GM23338 (cell line): ENCODE results near the gene ZNF648. TPM values are rescaled to one million over a fixed set of nuclear protein-coding genes. Genes with fewer than 3 reads are reported as not detected.

Experiments
- ATAC-seq: fragments of 200-7000 bp; cut with Tn5 transposase; 3 replicates; pipeline ENCODE4 v1.9.1; 2020
- DNase-seq: peaks from one replicate; pipeline ENCODE4 v3.0.0-alpha.2; 2015; ENCODE audit warnings: low spot score
- H2AFZ ChIP-seq: fragments of 200-600 bp; sonication (generic); 2 replicates; pipeline ENCODE4 v1.8.0; 2016; ENCODE audit warnings: antibody characterized with exemption, mild to moderate bottlenecking, moderate library complexity
- H3F3A ChIP-seq: fragments of 200-600 bp; sonication (generic); replicated peaks from 2 replicates; pipeline ENCODE4 v1.8.0; 2017; ENCODE audit warnings: antibody characterized with exemption, mixed run types, low read depth
- H3K27ac ChIP-seq: fragments of 200-600 bp; sonication (generic); 2 replicates; pipeline ENCODE4 v1.6.1; 2016; ENCODE audit warnings: low read depth
- H3K27me3 ChIP-seq: fragments of 200-600 bp; sonication (generic); 2 replicates; pipeline ENCODE4 v1.8.0; 2016; ENCODE audit warnings: mild to moderate bottlenecking, mixed run types, moderate library complexity; ENCODE audit not compliant: insufficient read depth
- H3K36me3 ChIP-seq: fragments of 200-600 bp; sonication (generic); 2 replicates; pipeline ENCODE4 v1.8.0; 2016; ENCODE audit warnings: mild to moderate bottlenecking; ENCODE audit not compliant: insufficient read depth
- H3K4me1 ChIP-seq: fragments of 200-600 bp; sonication (generic); 2 replicates; pipeline ENCODE4 v1.8.0; 2016; ENCODE audit warnings: mild to moderate bottlenecking, moderate library complexity; ENCODE audit not compliant: insufficient read depth
- H3K4me2 ChIP-seq: fragments of 200-600 bp; sonication (generic); 2 replicates; pipeline ENCODE4 v1.7.1; 2017; ENCODE audit warnings: mixed run types
- H3K4me3 ChIP-seq: fragments of 200-600 bp; sonication (generic); 2 replicates; pipeline ENCODE4 v1.6.1; 2016; ENCODE audit warnings: mixed run types
- H3K79me2 ChIP-seq: fragments of 200-600 bp; sonication (generic); replicated peaks from 2 replicates; pipeline ENCODE4 v1.8.0; 2017; ENCODE audit warnings: mild to moderate bottlenecking; ENCODE audit not compliant: insufficient read depth
- H3K9me2 ChIP-seq: fragments of 200-600 bp; sonication (generic); 2 replicates; pipeline ENCODE4 v1.8.0; 2017; ENCODE audit not compliant: insufficient read depth
- H4K20me1 ChIP-seq: fragments of 200-600 bp; sonication (generic); replicated peaks from 2 replicates; pipeline ENCODE4 v1.8.0; 2017; ENCODE audit warnings: mild to moderate bottlenecking; ENCODE audit not compliant: insufficient read depth
- H3K27ac Mint-ChIP-seq: 2 replicates; pipeline ENCODE4 v1.8.0; 2020; ENCODE audit warnings: inconsistent platforms, mild to moderate bottlenecking, moderate library complexity, mixed read lengths
- H3K27me3 Mint-ChIP-seq: 3 replicates; pipeline ENCODE4 v1.8.0; 2022; ENCODE audit warnings: low read depth, mild to moderate bottlenecking, moderate library complexity, mixed read lengths, inconsistent platforms; ENCODE audit not compliant: insufficient read depth, poor library complexity
- H3K36me3 Mint-ChIP-seq: 3 replicates; pipeline ENCODE4 v1.8.0; 2021; ENCODE audit warnings: low read depth, mild to moderate bottlenecking, inconsistent platforms, moderate library complexity, mixed read lengths
- H3K4me1 Mint-ChIP-seq: 3 replicates; pipeline ENCODE4 v1.8.0; 2020; ENCODE audit warnings: mild to moderate bottlenecking, inconsistent platforms, mixed read lengths
- H3K4me3 Mint-ChIP-seq: 3 replicates; pipeline ENCODE4 v1.8.0; 2021; ENCODE audit warnings: moderate library complexity, mild to moderate bottlenecking, inconsistent platforms, mixed read lengths
- H3K9me3 Mint-ChIP-seq: 3 replicates; pipeline ENCODE4 v1.8.0; 2020; ENCODE audit warnings: moderate library complexity, mild to moderate bottlenecking, inconsistent platforms, mixed read lengths
- CREB1 ChIP-seq: fragments of 250-450 bp; sonication (Bioruptor Pico); IDR thresholded peaks from 2 replicates; pipeline ENCODE4 v1.5.0; 2020; ENCODE audit warnings: low read depth, mild to moderate bottlenecking, moderate library complexity
- STAT1 ChIP-seq: IDR thresholded peaks from one replicate; pipeline ENCODE4 v1.6.1; 2016; ENCODE audit warnings: antibody characterized with exemption; ENCODE audit not compliant: unreplicated experiment
- ZNF114 ChIP-seq: fragments of 250-450 bp; sonication (Bioruptor Pico); IDR thresholded peaks from 2 replicates; pipeline ENCODE4 v1.5.0; 2020; ENCODE audit warnings: mild to moderate bottlenecking, moderate library complexity
- long read RNA-seq: library from polyadenylated mRNA; unstranded; transcript quantifications from one replicate; pipeline ENCODE4 v2.0.0, GENCODE V29; 2020; ENCODE audit not compliant: unreplicated experiment
- polyA plus RNA-seq: library from polyadenylated mRNA; unstranded; fragments of >200 nt; fragmentation: Nextera tagmentation; extraction: Ambion mirVana; gene quantifications from 2 replicates; pipeline ENCODE4 v1.2.1, GENCODE V29; 2016
- total RNA-seq: library from RNA; depleted of rRNA; stranded (reverse); fragments of >200 nt; shearing (Covaris generic); gene quantifications from 2 replicates; pipeline ENCODE4 v1.2.3, GENCODE V29; 2014; rRNA removed
- TF ChIP-seq, protein P1 (sequence below), 2 experiments: fragments of 200-600 bp in 1 of 2; sonication (generic) in 1 of 2; conservative IDR thresholded peaks; 2 replicates each; pipeline versions ENCODE4 v1.5.1 to v1.6.1; 2016 to 2017; ENCODE audit warnings: antibody characterized with exemption in 2 of 2, low read depth in 2 of 2, mild to moderate bottlenecking in 2 of 2, moderate library complexity in 1 of 2
- TF ChIP-seq, protein P2 (sequence below): IDR thresholded peaks from one replicate; pipeline ENCODE4 v1.6.1; 2018; ENCODE audit warnings: antibody characterized with exemption; ENCODE audit not compliant: unreplicated experiment

ZNF648 gene, protein sequence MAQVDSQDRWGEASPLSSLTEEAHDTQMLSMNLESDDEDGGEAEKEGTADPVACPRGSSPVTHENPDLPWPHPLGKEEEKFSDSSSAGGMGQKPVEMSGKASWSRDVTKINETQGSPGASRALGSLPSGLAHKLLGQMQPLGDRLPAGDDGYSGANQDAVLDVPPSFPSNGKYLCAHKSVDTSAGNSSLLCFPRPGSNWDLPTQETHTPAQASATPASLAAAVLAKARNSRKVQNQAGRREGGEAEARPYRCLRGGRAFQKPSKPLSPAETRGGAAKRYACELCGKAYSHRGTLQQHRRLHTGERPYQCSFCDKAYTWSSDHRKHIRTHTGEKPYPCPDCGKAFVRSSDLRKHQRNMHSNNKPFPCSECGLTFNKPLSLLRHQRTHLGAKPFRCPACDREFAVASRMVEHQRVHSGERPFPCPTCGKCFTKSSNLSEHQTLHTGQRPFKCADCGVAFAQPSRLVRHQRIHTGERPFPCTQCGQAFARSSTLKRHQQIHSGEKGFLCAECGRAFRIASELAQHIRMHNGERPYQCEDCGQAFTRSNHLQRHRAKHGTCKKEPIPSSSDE
- total RNA-seq (0.58 and 1.2 TPM in 2 replicates), polyA plus RNA-seq (0.23 and 0.24 TPM in 2 replicates)
- long read RNA-seq = 0 reads

DNA sequence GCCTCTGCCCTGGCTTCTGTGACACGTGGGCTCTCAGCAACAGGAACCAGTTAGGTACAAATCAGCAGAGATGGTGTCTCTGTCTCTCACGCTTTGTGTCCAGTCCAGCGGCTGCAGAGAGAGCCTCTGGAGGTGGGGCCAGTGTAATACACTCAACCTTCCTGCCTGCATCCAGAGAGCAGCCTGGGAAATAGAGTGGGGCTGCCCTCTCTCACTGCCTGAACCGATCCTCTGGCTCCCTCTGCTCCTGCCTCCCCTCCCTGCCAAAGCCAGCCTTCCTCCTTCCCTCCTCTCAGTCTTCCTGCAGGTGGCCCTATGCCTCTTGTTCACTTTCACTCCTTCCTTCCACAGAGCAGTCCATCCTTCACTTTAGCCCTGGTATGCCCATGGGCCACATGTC, at the start of gene ZNF648:
Gene ZNF648 (minus strand): TSS at position 119 of the 400 bp plus-strand sequence. CDS start 3,702 bp downstream, outside the sequence.
- no peaks in the 10 kb centered on the region for H3K9me2 ChIP-seq
- peak within 1 kb of the TSS; percentile 83 for H2AFZ ChIP-seq
- H3K27ac Mint-ChIP-seq = peak within 1 kb of the TSS; percentile 31; the same call in 1 of the 2 replicates
- 0 out of 3 replicates have a peak, but pooled peaks cover 2% of the 10 kb centered on the region for H3K4me1 Mint-ChIP-seq
- H3F3A ChIP-seq = no peaks in the 10 kb centered on the region
- H3K4me2 ChIP-seq = no peak within 1 kb of the TSS
- no peaks in the 10 kb centered on the region for H3K36me3 Mint-ChIP-seq
- peaks cover 3% of the 10 kb centered on the region; the same call in 1 of the 2 replicates for H3K4me1 ChIP-seq
- no peaks in the 10 kb centered on the region for H4K20me1 ChIP-seq
- peaks cover 6% of the 10 kb centered on the region for H3K27me3 Mint-ChIP-seq
- H3K27ac ChIP-seq = no peak within 1 kb of the TSS
- H3K4me3 ChIP-seq = no peak within 1 kb of the TSS
- no peaks in the 10 kb centered on the region for H3K79me2 ChIP-seq
- H3K27me3 ChIP-seq = peaks cover 14% of the 10 kb centered on the region
- no peaks in the 10 kb centered on the region; the same call in 1 of the 2 replicates for H3K36me3 ChIP-seq
- H3K9me3 Mint-ChIP-seq = peaks cover 4% of the 10 kb centered on the region; the same call in 1 of the 3 replicates
- H3K4me3 Mint-ChIP-seq = peak within 1 kb of the TSS; percentile 61
- TF ChIP-seq, protein P1, sequence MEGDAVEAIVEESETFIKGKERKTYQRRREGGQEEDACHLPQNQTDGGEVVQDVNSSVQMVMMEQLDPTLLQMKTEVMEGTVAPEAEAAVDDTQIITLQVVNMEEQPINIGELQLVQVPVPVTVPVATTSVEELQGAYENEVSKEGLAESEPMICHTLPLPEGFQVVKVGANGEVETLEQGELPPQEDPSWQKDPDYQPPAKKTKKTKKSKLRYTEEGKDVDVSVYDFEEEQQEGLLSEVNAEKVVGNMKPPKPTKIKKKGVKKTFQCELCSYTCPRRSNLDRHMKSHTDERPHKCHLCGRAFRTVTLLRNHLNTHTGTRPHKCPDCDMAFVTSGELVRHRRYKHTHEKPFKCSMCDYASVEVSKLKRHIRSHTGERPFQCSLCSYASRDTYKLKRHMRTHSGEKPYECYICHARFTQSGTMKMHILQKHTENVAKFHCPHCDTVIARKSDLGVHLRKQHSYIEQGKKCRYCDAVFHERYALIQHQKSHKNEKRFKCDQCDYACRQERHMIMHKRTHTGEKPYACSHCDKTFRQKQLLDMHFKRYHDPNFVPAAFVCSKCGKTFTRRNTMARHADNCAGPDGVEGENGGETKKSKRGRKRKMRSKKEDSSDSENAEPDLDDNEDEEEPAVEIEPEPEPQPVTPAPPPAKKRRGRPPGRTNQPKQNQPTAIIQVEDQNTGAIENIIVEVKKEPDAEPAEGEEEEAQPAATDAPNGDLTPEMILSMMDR (conservative IDR thresholded peaks at IDR 0.05; ENCODE audit: low read depth in 2 of 2) = peak in 1 of 2 experiments; percentile 32; a peak in 1 of 4 replicates
- no peak for TF ChIP-seq CREB1 (CRISPR knock-in tag)
- peak; percentile 23 for DNase-seq
- ATAC-seq = peak; percentile 44

DNA sequence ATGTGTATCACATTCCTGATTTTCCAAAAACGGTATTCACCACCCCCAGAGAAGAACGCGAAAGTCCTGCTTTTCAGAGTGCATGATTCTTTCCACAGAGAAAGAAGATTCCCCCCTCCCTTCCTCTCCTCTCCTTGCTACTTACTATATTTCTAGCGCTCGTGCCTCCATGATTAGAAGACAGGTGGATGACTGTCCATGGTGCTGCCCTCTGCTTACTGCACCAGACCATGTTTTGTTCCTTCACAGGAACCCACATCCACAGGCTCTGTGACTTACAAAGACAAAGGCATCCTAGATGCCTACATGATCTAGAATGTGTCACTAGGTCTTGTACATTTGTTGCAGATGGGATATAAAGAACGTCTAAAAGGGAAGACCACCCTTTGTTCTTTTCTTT, 49.1 kb upstream of the ZNF648 start:
- Mint-ChIP-seq H3K27ac (no peak overlapping the region), H3K4me1 (peaks cover 12% of the 10 kb centered on the region), H3K4me3 (no peak overlapping the region), H3K36me3 (peaks cover 6% of the 10 kb centered on the region; the same call in 1 of the 3 replicates), H3K9me3 (no peaks in the 10 kb centered on the region; the same call in 1 of the 3 replicates), H3K27me3 (peaks cover 4% of the 10 kb centered on the region)
- Histone ChIP-seq H3K4me1 (peaks cover 3% of the 10 kb centered on the region; the same call in 1 of the 2 replicates), H3K4me3 (no peak overlapping the region), H3K27me3 (no peaks in the 10 kb centered on the region), H4K20me1 (no peaks in the 10 kb centered on the region), H3K27ac (no peak overlapping the region), H3K9me2 (peaks cover 9% of the 10 kb centered on the region), H3K4me2 (no peak overlapping the region), H3K79me2 (no peaks in the 10 kb centered on the region), H2AFZ (no peak overlapping the region), H3F3A (no peaks in the 10 kb centered on the region), H3K36me3 (no peaks in the 10 kb centered on the region)
- no peak for ATAC-seq
- no peak for DNase-seq
- TF ChIP-seq ZNF114 (no peak), CREB1 (CRISPR knock-in tag) (no peak), STAT1 (no peak)
- TF ChIP-seq, protein P2, sequence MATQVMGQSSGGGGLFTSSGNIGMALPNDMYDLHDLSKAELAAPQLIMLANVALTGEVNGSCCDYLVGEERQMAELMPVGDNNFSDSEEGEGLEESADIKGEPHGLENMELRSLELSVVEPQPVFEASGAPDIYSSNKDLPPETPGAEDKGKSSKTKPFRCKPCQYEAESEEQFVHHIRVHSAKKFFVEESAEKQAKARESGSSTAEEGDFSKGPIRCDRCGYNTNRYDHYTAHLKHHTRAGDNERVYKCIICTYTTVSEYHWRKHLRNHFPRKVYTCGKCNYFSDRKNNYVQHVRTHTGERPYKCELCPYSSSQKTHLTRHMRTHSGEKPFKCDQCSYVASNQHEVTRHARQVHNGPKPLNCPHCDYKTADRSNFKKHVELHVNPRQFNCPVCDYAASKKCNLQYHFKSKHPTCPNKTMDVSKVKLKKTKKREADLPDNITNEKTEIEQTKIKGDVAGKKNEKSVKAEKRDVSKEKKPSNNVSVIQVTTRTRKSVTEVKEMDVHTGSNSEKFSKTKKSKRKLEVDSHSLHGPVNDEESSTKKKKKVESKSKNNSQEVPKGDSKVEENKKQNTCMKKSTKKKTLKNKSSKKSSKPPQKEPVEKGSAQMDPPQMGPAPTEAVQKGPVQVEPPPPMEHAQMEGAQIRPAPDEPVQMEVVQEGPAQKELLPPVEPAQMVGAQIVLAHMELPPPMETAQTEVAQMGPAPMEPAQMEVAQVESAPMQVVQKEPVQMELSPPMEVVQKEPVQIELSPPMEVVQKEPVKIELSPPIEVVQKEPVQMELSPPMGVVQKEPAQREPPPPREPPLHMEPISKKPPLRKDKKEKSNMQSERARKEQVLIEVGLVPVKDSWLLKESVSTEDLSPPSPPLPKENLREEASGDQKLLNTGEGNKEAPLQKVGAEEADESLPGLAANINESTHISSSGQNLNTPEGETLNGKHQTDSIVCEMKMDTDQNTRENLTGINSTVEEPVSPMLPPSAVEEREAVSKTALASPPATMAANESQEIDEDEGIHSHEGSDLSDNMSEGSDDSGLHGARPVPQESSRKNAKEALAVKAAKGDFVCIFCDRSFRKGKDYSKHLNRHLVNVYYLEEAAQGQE = peak; percentile 68
- TF ChIP-seq, protein P1 (conservative IDR thresholded peaks at IDR 0.05; ENCODE audit: low read depth in 2 of 2) = no peak
